Neural crest cell (in vitro differentiated cells): Measurements from ENCODE around the gene FYTTD1. TPM values are rescaled to one million over a fixed set of nuclear protein-coding genes. Genes with fewer than 3 reads are reported as not detected.
"Not testable (repeated sequence)": the region's sequence is repeated elsewhere in the genome, so short reads cannot be mapped to it uniquely, and the experiment has no call there.

Source experiments
- DNase-seq: peaks from one replicate; pipeline ENCODE4 v3.0.0; 2021; ENCODE audit warnings: low read depth, mixed read lengths, low spot score
- H3K27ac Mint-ChIP-seq: one replicate; pipeline ENCODE4 v1.8.0; 2021; ENCODE audit warnings: mild to moderate bottlenecking, mixed read lengths; ENCODE audit not compliant: unreplicated experiment
- H3K27me3 Mint-ChIP-seq: 2 replicates; pipeline ENCODE4 v1.8.0; 2021; ENCODE audit warnings: low read depth, mild to moderate bottlenecking, mixed read lengths
- H3K36me3 Mint-ChIP-seq: 2 replicates; pipeline ENCODE4 v1.8.0; 2021; ENCODE audit warnings: low read depth, mild to moderate bottlenecking, mixed read lengths
- H3K4me1 Mint-ChIP-seq: 2 replicates; pipeline ENCODE4 v1.8.0; 2021; ENCODE audit warnings: mixed read lengths
- H3K4me3 Mint-ChIP-seq: one replicate; pipeline ENCODE4 v1.8.0; 2021; ENCODE audit warnings: mild to moderate bottlenecking, mixed read lengths
- H3K9me3 Mint-ChIP-seq: 2 replicates; pipeline ENCODE4 v1.8.0; 2021; ENCODE audit warnings: mixed read lengths
- CTCF ChIP-seq: fragments of 200-600 bp; sonication (generic); conservative IDR thresholded peaks from 2 replicates; pipeline ENCODE4 v1.5.0; 2021; ENCODE audit warnings: antibody characterized with exemption, mild to moderate bottlenecking
- total RNA-seq: library from RNA; stranded (reverse); gene quantifications from 2 replicates; pipeline ENCODE4 v1.2.1, GENCODE V29; 2021

FYTTD1 gene
- total RNA-seq, 1 donor from 2014 or later, result 52.5 TPM

- peaks cover 19% of the 10 kb centered on the region for H3K36me3 Mint-ChIP-seq
- no peak overlapping the region for H3K4me3 Mint-ChIP-seq
- H3K9me3 Mint-ChIP-seq, result peaks cover 6% of the 10 kb centered on the region
- no peak for TF ChIP-seq CTCF
- no peak for DNase-seq
- no peaks in the 10 kb centered on the region for H3K27me3 Mint-ChIP-seq
- no peaks in the 10 kb centered on the region for H3K4me1 Mint-ChIP-seq
- no peak overlapping the region for H3K27ac Mint-ChIP-seq
Observed at GRCh38 chr3:197722734-197723133, 26.9 kb upstream of the FYTTD1 start.

- not testable (repeated sequence) for H3K4me3 Mint-ChIP-seq, H3K27ac Mint-ChIP-seq, DNase-seq, H3K4me1 Mint-ChIP-seq, H3K9me3 Mint-ChIP-seq, H3K27me3 Mint-ChIP-seq
- H3K36me3 Mint-ChIP-seq, result peaks cover 15% of the 10 kb centered on the region
Observed at GRCh38 chr3:197727878-197728277, 21.8 kb upstream of the FYTTD1 start.

GRCh38 chr3:197728487-197728886 lies 21.2 kb upstream of the FYTTD1 start:
- H3K9me3 Mint-ChIP-seq, result no peaks in the 10 kb centered on the region
- no peak overlapping the region for H3K4me3 Mint-ChIP-seq
- H3K4me1 Mint-ChIP-seq, result peaks cover 4% of the 10 kb centered on the region
- TF ChIP-seq CTCF, result no peak
- H3K36me3 Mint-ChIP-seq, result peaks cover 15% of the 10 kb centered on the region
- DNase-seq, result no peak
- no peaks in the 10 kb centered on the region for H3K27me3 Mint-ChIP-seq
- no peak overlapping the region for H3K27ac Mint-ChIP-seq

- Mint-ChIP-seq H3K9me3 (no peaks in the 10 kb centered on the region), H3K4me3 (no peak overlapping the region), H3K36me3 (peaks cover 15% of the 10 kb centered on the region), H3K4me1 (peaks cover 10% of the 10 kb centered on the region), H3K27me3 (no peaks in the 10 kb centered on the region), H3K27ac (no peak overlapping the region)
- no peak for DNase-seq
- no peak for TF ChIP-seq CTCF
Observed at GRCh38 chr3:197730200-197730599, 19.5 kb upstream of the FYTTD1 start.

GRCh38 chr3:197730770-197731169 lies 18.9 kb upstream of the FYTTD1 start:
- not testable (repeated sequence) for H3K27me3 Mint-ChIP-seq

GRCh38 chr3:197731483-197731882 lies 18.2 kb upstream of the FYTTD1 start:
- not testable (repeated sequence) for H3K9me3 Mint-ChIP-seq, H3K4me3 Mint-ChIP-seq, H3K27me3 Mint-ChIP-seq, DNase-seq, H3K27ac Mint-ChIP-seq
- H3K36me3 Mint-ChIP-seq, result peaks cover 12% of the 10 kb centered on the region
- H3K4me1 Mint-ChIP-seq, result peaks cover 21% of the 10 kb centered on the region

More at GRCh38 chr3:197730770-197731169, 18.9 kb upstream of the FYTTD1 start:
- DNase-seq, H3K27ac Mint-ChIP-seq, H3K9me3 Mint-ChIP-seq: not testable (repeated sequence)
- H3K36me3 Mint-ChIP-seq, result peaks cover 14% of the 10 kb centered on the region
- peak overlapping the region; percentile 56 for H3K4me3 Mint-ChIP-seq
- H3K4me1 Mint-ChIP-seq, result peaks cover 16% of the 10 kb centered on the region

GRCh38 chr3:197733042-197733441 lies 16.6 kb upstream of the FYTTD1 start:
- TF ChIP-seq CTCF, result no peak
- no peak for DNase-seq
- Mint-ChIP-seq H3K4me1 (peaks cover 28% of the 10 kb centered on the region), H3K36me3 (peaks cover 12% of the 10 kb centered on the region), H3K27me3 (no peaks in the 10 kb centered on the region), H3K4me3 (no peak overlapping the region), H3K27ac (no peak overlapping the region), H3K9me3 (no peaks in the 10 kb centered on the region)
